HFFc6 (cell line): ENCODE results near the gene FZD8. TPM values are rescaled to one million over a fixed set of nuclear protein-coding genes. Genes with fewer than 3 reads are reported as not detected.

Experiments
- DNase-seq: peaks from one replicate; pipeline ENCODE4 v3.0.0-alpha.2; 2018
- H3K27ac Mint-ChIP-seq: 2 replicates; pipeline ENCODE4 v1.8.0; 2020; ENCODE audit warnings: mild to moderate bottlenecking, mixed read lengths
- H3K27me3 Mint-ChIP-seq: 2 replicates; pipeline ENCODE4 v1.8.0; 2021; ENCODE audit warnings: mild to moderate bottlenecking, moderate library complexity, mixed read lengths; ENCODE audit not compliant: insufficient read depth
- H3K36me3 Mint-ChIP-seq: 2 replicates; pipeline ENCODE4 v1.8.0; 2021; ENCODE audit warnings: low read depth, mixed read lengths
- H3K4me1 Mint-ChIP-seq: 2 replicates; pipeline ENCODE4 v1.8.0; 2020; ENCODE audit warnings: low read depth, mixed read lengths
- H3K4me3 Mint-ChIP-seq: 2 replicates; pipeline ENCODE4 v1.8.0; 2020; ENCODE audit warnings: mild to moderate bottlenecking, moderate library complexity, mixed read lengths
- H3K9me3 Mint-ChIP-seq: 2 replicates; pipeline ENCODE4 v1.8.0; 2020; ENCODE audit warnings: mild to moderate bottlenecking, mixed read lengths
- CTCF ChIP-seq: fragments of 200-600 bp; sonication (generic); IDR thresholded peaks from 2 replicates; pipeline ENCODE4 v1.5.0; 2021; ENCODE audit warnings: antibody characterized with exemption, mild to moderate bottlenecking
- total RNA-seq, 6 experiments: library from RNA; stranded (reverse); fragmentation: NEBNext Ultra II Directional; extraction: Animal tissue kit (Norgen Biotek cat#: 25700); gene quantifications; 2 replicates in 1 of 6; 3 replicates in 5 of 6; pipeline ENCODE4 v1.2.3, GENCODE V29; 2021

The FZD8 gene
- total RNA-seq, 6 experiments from 2014 or later = 0.24 to 1.2 (median 0.84) TPM

GRCh38 chr10:35626971-35627507 lies 15.1 kb downstream of the FZD8 start:
- Mint-ChIP-seq H3K27ac (no peak overlapping the region), H3K4me3 (no peak overlapping the region), H3K4me1 (peaks cover 19% of the 10 kb centered on the region), H3K27me3 (peaks cover 4% of the 10 kb centered on the region), H3K9me3 (no peaks in the 10 kb centered on the region), H3K36me3 (no peaks in the 10 kb centered on the region)
- TF ChIP-seq CTCF = no peak
- no peak for DNase-seq

DNA sequence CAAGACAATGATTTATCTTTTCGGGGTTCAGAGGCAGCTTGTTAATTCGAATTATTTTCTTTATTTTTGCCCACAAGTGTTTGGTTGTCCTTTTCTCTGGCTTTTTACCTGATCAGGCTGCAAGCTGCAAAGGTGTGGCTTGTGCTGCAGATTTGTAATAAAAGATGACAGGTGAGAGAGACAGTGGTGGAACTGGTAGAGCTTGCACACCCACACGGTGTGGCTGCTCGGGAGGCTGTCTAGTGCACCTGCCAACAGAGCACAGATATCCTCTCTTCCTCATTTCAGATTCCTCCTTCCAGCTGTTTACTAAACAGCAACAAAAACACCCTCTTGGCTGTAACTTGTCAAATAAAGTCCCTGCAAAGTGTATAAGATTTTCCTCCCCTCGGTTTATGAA lies 27.8 kb downstream of the FZD8 start:
- H3K4me3 Mint-ChIP-seq = no peak overlapping the region
- no peaks in the 10 kb centered on the region for H3K4me1 Mint-ChIP-seq
- H3K9me3 Mint-ChIP-seq = no peaks in the 10 kb centered on the region; the same call in 1 of the 2 replicates
- H3K27me3 Mint-ChIP-seq = peaks cover 55% of the 10 kb centered on the region
- TF ChIP-seq CTCF = no peak
- DNase-seq = no peak
- no peaks in the 10 kb centered on the region; the same call in 1 of the 2 replicates for H3K36me3 Mint-ChIP-seq
- H3K27ac Mint-ChIP-seq = no peak overlapping the region

- TF ChIP-seq CTCF = peak; percentile 52
- peak; percentile 11 for DNase-seq
- Mint-ChIP-seq H3K9me3 (no peaks in the 10 kb centered on the region; the same call in 1 of the 2 replicates), H3K4me1 (no peaks in the 10 kb centered on the region), H3K27ac (no peak overlapping the region), H3K4me3 (no peak overlapping the region), H3K27me3 (peaks cover 50% of the 10 kb centered on the region), H3K36me3 (no peaks in the 10 kb centered on the region; the same call in 1 of the 2 replicates)
These were observed 28.4 kb downstream of the FZD8 start for GRCh38 chr10:35613597-35614226.

DNA sequence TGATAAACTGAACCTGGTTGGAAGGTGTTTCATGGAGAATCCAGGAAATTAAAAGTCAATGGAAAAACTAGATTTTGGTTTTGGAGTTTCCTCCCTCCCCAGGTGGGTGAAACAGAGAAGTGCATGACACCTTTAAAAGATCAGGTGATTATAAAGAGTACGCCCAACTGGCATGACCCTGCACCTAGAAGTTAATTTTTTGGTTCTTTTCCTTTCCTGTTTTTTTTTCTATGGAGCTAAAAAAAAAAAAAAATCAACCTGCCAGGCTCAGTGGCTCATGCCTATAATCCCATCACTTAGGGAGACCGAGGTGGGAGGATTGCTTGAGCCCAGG lies 29.0 kb downstream of the FZD8 start:
- H3K9me3 Mint-ChIP-seq = no peaks in the 10 kb centered on the region; the same call in 1 of the 2 replicates
- H3K36me3 Mint-ChIP-seq = no peaks in the 10 kb centered on the region; the same call in 1 of the 2 replicates
- peaks cover 50% of the 10 kb centered on the region for H3K27me3 Mint-ChIP-seq
- H3K27ac Mint-ChIP-seq = no peak overlapping the region
- no peaks in the 10 kb centered on the region for H3K4me1 Mint-ChIP-seq
- no peak for DNase-seq
- H3K4me3 Mint-ChIP-seq = no peak overlapping the region
- no peak for TF ChIP-seq CTCF

DNA sequence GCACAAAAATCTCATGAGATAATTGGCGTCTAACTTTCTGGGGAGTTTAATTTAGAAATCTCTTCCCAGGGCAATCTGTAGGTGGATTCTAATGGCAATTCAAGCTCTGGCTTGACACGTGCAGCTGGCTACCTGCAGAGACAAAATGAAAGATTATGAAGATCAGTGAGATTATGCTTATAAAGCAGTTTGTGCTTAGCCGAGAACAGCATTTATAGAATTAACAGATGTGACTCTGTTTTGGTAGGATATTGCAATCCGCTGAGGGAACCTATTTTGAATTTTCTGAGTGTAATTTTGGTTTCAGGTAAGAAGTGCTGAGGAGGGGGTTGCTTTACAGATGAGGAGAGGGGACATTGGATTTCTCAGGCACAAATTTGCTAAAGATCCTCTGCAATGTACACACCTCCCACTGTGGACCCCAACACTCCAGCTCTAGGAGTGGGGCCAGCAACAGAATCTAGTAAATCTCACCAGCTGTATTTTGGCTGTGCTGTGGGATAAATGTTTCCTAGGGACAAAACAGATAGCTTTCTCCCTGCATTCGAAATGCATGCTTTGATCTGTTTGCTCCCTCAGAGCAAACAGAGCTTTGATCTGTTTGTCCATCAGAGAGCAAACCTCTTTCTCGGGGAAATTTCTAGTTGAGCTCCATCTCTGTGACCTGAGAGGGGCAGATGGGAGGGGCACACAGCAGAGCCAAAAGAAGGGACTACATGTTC lies 29.6 kb downstream of the FZD8 start:
- H3K4me1 Mint-ChIP-seq = no peaks in the 10 kb centered on the region
- no peak for DNase-seq
- no peaks in the 10 kb centered on the region; the same call in 1 of the 2 replicates for H3K9me3 Mint-ChIP-seq
- TF ChIP-seq CTCF = no peak
- H3K27ac Mint-ChIP-seq = no peak overlapping the region
- no peak overlapping the region for H3K4me3 Mint-ChIP-seq
- peaks cover 51% of the 10 kb centered on the region for H3K27me3 Mint-ChIP-seq
- no peaks in the 10 kb centered on the region; the same call in 1 of the 2 replicates for H3K36me3 Mint-ChIP-seq
